ENCODE results near the gene TIGD1. TPM values are rescaled to one million over a fixed set of nuclear protein-coding genes. Genes with fewer than 3 reads are reported as not detected.
A peak's percentile ranks its signal among the peaks of the same experiment; 100 is the strongest.

Gene TIGD1
- total and polyA plus RNA-seq, 7 donors = 0.23 to 4.2 (median 3.0) TPM

DNA sequence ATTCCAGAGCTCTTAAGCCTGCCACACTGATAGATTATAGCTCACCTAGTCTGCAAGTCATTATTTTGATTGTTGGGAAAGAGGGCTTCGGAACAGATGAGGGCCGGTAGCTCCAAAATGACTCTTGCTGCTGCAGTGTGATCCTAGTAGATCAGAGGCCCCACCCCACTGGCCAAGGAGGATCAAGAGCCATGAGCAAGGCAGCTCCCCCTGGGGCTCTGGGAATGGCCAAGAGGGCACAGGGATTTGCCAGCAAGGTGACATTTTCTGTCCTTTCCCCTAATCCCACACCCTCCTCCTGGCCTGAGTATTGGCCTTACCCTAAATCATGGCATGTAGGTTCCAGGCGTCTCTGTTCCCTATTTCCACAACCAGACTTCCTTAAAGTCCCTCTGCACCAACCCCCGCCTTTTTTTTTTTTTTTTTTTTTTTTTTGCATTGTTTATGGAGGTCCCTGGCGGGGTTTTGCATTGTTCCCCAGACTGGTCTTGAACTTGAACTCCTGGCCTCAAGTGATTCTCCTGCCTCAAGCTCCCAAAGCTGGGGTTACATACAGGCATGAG is 36.7 kb upstream of the TIGD1 start:
- 79 to 84% methylated on average over 5 of the region's 5 CpGs for WGBS, 2 donors
- peak; percentile 50 for DNase-seq
- intact Hi-C loops (cut with DNase I) = no loop called here
- no peaks in the 10 kb centered on the region for H3K9me3 ChIP-seq
- H3K27me3 ChIP-seq = no peaks in the 10 kb centered on the region
- TF ChIP-seq POLR2AphosphoS5 (IDR thresholded peaks at IDR 0.05) (no peak), POLR2A (IDR thresholded peaks at IDR 0.05) (no peak), EP300 (IDR thresholded peaks at IDR 0.05) (no peak)
- TF ChIP-seq, protein P1, sequence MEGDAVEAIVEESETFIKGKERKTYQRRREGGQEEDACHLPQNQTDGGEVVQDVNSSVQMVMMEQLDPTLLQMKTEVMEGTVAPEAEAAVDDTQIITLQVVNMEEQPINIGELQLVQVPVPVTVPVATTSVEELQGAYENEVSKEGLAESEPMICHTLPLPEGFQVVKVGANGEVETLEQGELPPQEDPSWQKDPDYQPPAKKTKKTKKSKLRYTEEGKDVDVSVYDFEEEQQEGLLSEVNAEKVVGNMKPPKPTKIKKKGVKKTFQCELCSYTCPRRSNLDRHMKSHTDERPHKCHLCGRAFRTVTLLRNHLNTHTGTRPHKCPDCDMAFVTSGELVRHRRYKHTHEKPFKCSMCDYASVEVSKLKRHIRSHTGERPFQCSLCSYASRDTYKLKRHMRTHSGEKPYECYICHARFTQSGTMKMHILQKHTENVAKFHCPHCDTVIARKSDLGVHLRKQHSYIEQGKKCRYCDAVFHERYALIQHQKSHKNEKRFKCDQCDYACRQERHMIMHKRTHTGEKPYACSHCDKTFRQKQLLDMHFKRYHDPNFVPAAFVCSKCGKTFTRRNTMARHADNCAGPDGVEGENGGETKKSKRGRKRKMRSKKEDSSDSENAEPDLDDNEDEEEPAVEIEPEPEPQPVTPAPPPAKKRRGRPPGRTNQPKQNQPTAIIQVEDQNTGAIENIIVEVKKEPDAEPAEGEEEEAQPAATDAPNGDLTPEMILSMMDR (IDR thresholded peaks at IDR 0.05) = no peak
- H3K27ac ChIP-seq = no peak overlapping the region
- peaks cover 0 to 15% (median 13%) of the 10 kb centered on the region in 4 donors for H3K4me1 ChIP-seq
- H3K36me3 ChIP-seq = peaks cover 0 to 25% (median 0%) of the 10 kb centered on the region in 4 donors
- no peak overlapping the region for H3K4me3 ChIP-seq

DNA sequence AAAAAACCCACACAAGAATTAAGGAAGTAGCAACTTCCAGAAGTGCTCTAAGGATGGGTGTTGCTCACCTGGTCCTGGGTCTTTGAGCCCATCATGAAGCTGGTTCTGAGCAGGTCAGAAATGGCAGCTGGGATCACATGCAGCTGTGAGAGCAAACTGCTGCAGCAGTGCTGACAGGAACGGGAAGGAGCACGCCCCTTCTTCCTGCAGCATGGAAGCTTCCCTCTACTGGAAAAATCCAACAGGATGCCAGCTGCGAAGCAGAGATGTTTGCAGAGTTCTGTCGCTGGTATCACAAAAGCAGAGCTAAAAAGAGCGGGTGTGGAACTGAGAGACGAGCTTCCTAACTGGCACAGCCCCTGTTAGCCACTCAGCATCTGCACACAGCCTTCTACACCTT is 33.9 kb upstream of the TIGD1 start:
- Histone ChIP-seq H3K4me1 (peaks cover 0 to 10% (median 8%) of the 10 kb centered on the region in 4 donors), H3K9me3 (no peaks in the 10 kb centered on the region), H3K27ac (no peak overlapping the region), H3K27me3 (no peaks in the 10 kb centered on the region), H3K36me3 (peaks cover 0 to 45% (median 7%) of the 10 kb centered on the region in 4 donors), H3K4me3 (no peak overlapping the region)
- WGBS, 2 donors = 75 to 88% methylated on average over 6 of the region's 6 CpGs
- TF ChIP-seq, protein P1 (IDR thresholded peaks at IDR 0.05) = no peak
- no peak for TF ChIP-seq POLR2A (IDR thresholded peaks at IDR 0.05)
- TF ChIP-seq EP300 (IDR thresholded peaks at IDR 0.05) = no peak
- TF ChIP-seq POLR2AphosphoS5 (IDR thresholded peaks at IDR 0.05) = no peak
- intact Hi-C loops (cut with DNase I) = no loop called here
- DNase-seq = peak; percentile 29

GRCh38 chr2:232581725-232582124 is 31.4 kb upstream of the TIGD1 start:
- TF ChIP-seq POLR2AphosphoS5 (IDR thresholded peaks at IDR 0.05) = no peak
- TF ChIP-seq, protein P1 (IDR thresholded peaks at IDR 0.05) = no peak
- TF ChIP-seq EP300 (IDR thresholded peaks at IDR 0.05) = no peak
- no peak overlapping the region for H3K27ac ChIP-seq
- H3K27me3 ChIP-seq = no peaks in the 10 kb centered on the region
- no peaks in the 10 kb centered on the region for H3K9me3 ChIP-seq
- H3K36me3 ChIP-seq = peaks cover 0 to 57% (median 7%) of the 10 kb centered on the region in 4 donors
- H3K4me1 ChIP-seq = no peaks in the 10 kb centered on the region
- intact Hi-C loops (cut with DNase I) = no loop called here
- no peak overlapping the region for H3K4me3 ChIP-seq
- DNase-seq = no peak

DNA sequence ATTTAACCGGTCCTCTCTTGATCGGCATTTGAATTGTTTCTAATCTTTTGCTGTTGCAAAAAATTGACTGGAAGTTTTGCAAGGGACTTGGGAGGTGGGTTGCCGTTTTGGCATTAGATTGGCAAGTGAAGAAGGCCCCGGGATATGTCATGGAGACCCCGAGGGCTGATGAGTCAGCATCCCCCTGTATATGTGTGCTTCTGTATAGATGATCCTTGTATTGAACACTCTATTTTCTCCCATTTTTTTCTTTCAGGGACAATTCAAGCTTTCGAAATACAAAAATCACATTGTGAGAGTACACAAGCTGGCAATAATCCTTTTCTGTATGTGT is 30.3 kb upstream of the TIGD1 start:
- H3K27me3 ChIP-seq = no peaks in the 10 kb centered on the region
- TF ChIP-seq EP300 (IDR thresholded peaks at IDR 0.05) (no peak), POLR2A (IDR thresholded peaks at IDR 0.05) (no peak), POLR2AphosphoS5 (IDR thresholded peaks at IDR 0.05) (no peak)
- TF ChIP-seq, protein P1 (IDR thresholded peaks at IDR 0.05) = no peak
- H3K4me3 ChIP-seq = no peak overlapping the region
- H3K27ac ChIP-seq = no peak overlapping the region
- H3K36me3 ChIP-seq = peaks cover 0 to 62% (median 7%) of the 10 kb centered on the region in 4 donors
- no peaks in the 10 kb centered on the region for H3K9me3 ChIP-seq
- no peak for DNase-seq
- intact Hi-C loops (cut with DNase I) = no loop called here
- H3K4me1 ChIP-seq = no peaks in the 10 kb centered on the region
- 18 to 75% methylated on average over 6 of the region's 6 CpGs for WGBS, 2 donors

GRCh38 chr2:232578626-232579025 is 28.3 kb upstream of the TIGD1 start:
- H3K36me3 ChIP-seq = peaks cover 6 to 72% (median 12%) of the 10 kb centered on the region in 4 donors
- WGBS, 2 donors = 69 to 86% methylated on average over 2 of the region's 2 CpGs

More at GRCh38 chr2:232578626-232579025, 28.3 kb upstream of the TIGD1 start:
- H3K9me3 ChIP-seq = no peaks in the 10 kb centered on the region
- no peak overlapping the region for H3K4me3 ChIP-seq
- no peak overlapping the region for H3K27ac ChIP-seq
- no peaks in the 10 kb centered on the region for H3K27me3 ChIP-seq
- no peaks in the 10 kb centered on the region for H3K4me1 ChIP-seq
- intact Hi-C loops (cut with DNase I) = no loop called here
- no peak for DNase-seq
- TF ChIP-seq, protein P1 (IDR thresholded peaks at IDR 0.05) = no peak
- TF ChIP-seq POLR2A (IDR thresholded peaks at IDR 0.05) (no peak), EP300 (IDR thresholded peaks at IDR 0.05) (no peak), POLR2AphosphoS5 (IDR thresholded peaks at IDR 0.05) (no peak)
